SU-DHL-6 (cell line): ENCODE results near the gene TCF12.
A peak's percentile ranks its signal among the peaks of the same experiment; 100 is the strongest.

Source experiments
- H2AFZ ChIP-seq: fragments of 200-600 bp; sonication (generic); 2 replicates; pipeline ENCODE4 v1.6.1; 2014; ENCODE audit warnings: low read depth, mild to moderate bottlenecking, moderate library complexity, mixed read lengths, antibody characterized with exemption, low read length; ENCODE audit not compliant: severe bottlenecking
- H3F3A ChIP-seq: fragments of 200-600 bp; shearing (Covaris generic); 2 replicates; pipeline ENCODE4 v1.6.0; 2016; ENCODE audit warnings: antibody characterized with exemption, mild to moderate bottlenecking; ENCODE audit not compliant: insufficient read depth
- H3K27ac ChIP-seq: fragments of 200-600 bp; sonication (generic); 2 replicates; pipeline ENCODE4 v1.5.1; 2016; ENCODE audit warnings: low read depth, mild to moderate bottlenecking, low read length, moderate library complexity, mixed read lengths
- H3K27me3 ChIP-seq: fragments of 200-600 bp; sonication (generic), shearing (Covaris generic); 2 replicates; pipeline ENCODE4 v1.6.0; 2014; ENCODE audit warnings: mild to moderate bottlenecking, low read length
- H3K36me3 ChIP-seq: fragments of 200-600 bp; sonication (generic); 2 replicates; pipeline ENCODE4 v1.6.1; 2014; ENCODE audit warnings: mild to moderate bottlenecking, low read length, mixed read lengths
- H3K4me2 ChIP-seq: fragments of 300-600, 200-600 bp; shearing (Covaris generic), sonication (generic); 2 replicates; pipeline ENCODE4 v1.6.0; 2014; ENCODE audit warnings: low read length, low read depth, mild to moderate bottlenecking; ENCODE audit not compliant: poor library complexity, severe bottlenecking
- H3K4me3 ChIP-seq: fragments of 200-600 bp; sonication (generic); 2 replicates; pipeline ENCODE4 v1.5.1; 2014; ENCODE audit warnings: antibody characterized with exemption, low read length, mild to moderate bottlenecking, mixed read lengths; ENCODE audit not compliant: insufficient read depth, poor library complexity, severe bottlenecking
- H3K79me2 ChIP-seq: fragments of 200-600 bp; sonication (generic); 2 replicates; pipeline ENCODE4 v1.6.1; 2014; ENCODE audit warnings: mild to moderate bottlenecking, low read length, moderate library complexity; ENCODE audit not compliant: insufficient read depth
- H3K9ac ChIP-seq: fragments of 200-600 bp; sonication (generic); 2 replicates; pipeline ENCODE4 v1.7.0; 2014; ENCODE audit warnings: mild to moderate bottlenecking, low read length
- H3K9me2 ChIP-seq: fragments of 200-600 bp; sonication (generic); replicated peaks from 2 replicates; pipeline ENCODE4 v1.6.1; 2014; ENCODE audit warnings: low read length; ENCODE audit not compliant: insufficient read depth
- H3K9me3 ChIP-seq: fragments of 200-600 bp; sonication (generic); 2 replicates; pipeline ENCODE4 v1.6.1; 2014; ENCODE audit warnings: low read length, mixed read lengths; ENCODE audit not compliant: insufficient read depth
- H4K20me1 ChIP-seq: fragments of 200-600 bp; sonication (generic); 2 replicates; pipeline ENCODE4 v1.6.1; 2014; ENCODE audit warnings: low read depth, mild to moderate bottlenecking, antibody characterized with exemption, low read length, moderate library complexity, mixed read lengths
- CTCF ChIP-seq: fragments of 200-600 bp; sonication (generic); IDR thresholded peaks from one replicate; pipeline ENCODE4 v1.5.1; 2017; ENCODE audit warnings: antibody characterized with exemption, mild to moderate bottlenecking, low read length, moderate library complexity; ENCODE audit not compliant: insufficient read depth, poor library complexity, severe bottlenecking
- EZH2phosphoT487 ChIP-seq: fragments of 200-600 bp; sonication (generic), shearing (Covaris generic); conservative IDR thresholded peaks from 2 replicates; pipeline ENCODE4 v1.6.1; 2018; ENCODE audit warnings: mild to moderate bottlenecking, antibody characterized with exemption, low read length, moderate library complexity, mixed read lengths

The TCF12 gene

GRCh38 chr15:57305009-57305408 is 386.6 kb downstream of the TCF12 start:
- no peak overlapping the region; the same call in 1 of the 2 replicates for H3K27ac ChIP-seq
- H3K9me2 ChIP-seq = no peaks in the 10 kb centered on the region
- H4K20me1 ChIP-seq = no peaks in the 10 kb centered on the region
- TF ChIP-seq CTCF (no peak), EZH2phosphoT487 (no peak)
- no peak overlapping the region for H2AFZ ChIP-seq
- peaks cover 48% of the 10 kb centered on the region for H3K79me2 ChIP-seq
- H3K4me3 ChIP-seq = no peak overlapping the region
- H3K4me2 ChIP-seq = no peak overlapping the region
- no peaks in the 10 kb centered on the region for H3K27me3 ChIP-seq
- H3K36me3 ChIP-seq = no peaks in the 10 kb centered on the region
- no peaks in the 10 kb centered on the region for H3K9me3 ChIP-seq
- no peak overlapping the region for H3K9ac ChIP-seq
- 0 out of 2 replicates have a peak, but pooled peaks cover 3% of the 10 kb centered on the region for H3F3A ChIP-seq

- Histone ChIP-seq H3F3A (0 out of 2 replicates have a peak, but pooled peaks cover 3% of the 10 kb centered on the region), H3K4me2 (peak overlapping the region; percentile 77), H3K79me2 (peaks cover 38% of the 10 kb centered on the region), H2AFZ (peak overlapping the region; percentile 93), H4K20me1 (no peaks in the 10 kb centered on the region), H3K9ac (peak overlapping the region; percentile 58), H3K9me3 (no peaks in the 10 kb centered on the region), H3K9me2 (no peaks in the 10 kb centered on the region), H3K36me3 (no peaks in the 10 kb centered on the region), H3K4me3 (peak overlapping the region; percentile 51), H3K27ac (no peak overlapping the region), H3K27me3 (no peaks in the 10 kb centered on the region)
- TF ChIP-seq CTCF = peak; percentile 91
- no peak for TF ChIP-seq EZH2phosphoT487
Measured at GRCh38 chr15:57306161-57306943, 387.9 kb downstream of the TCF12 start.

GRCh38 chr15:57306944-57307411 is 388.5 kb downstream of the TCF12 start:
- Histone ChIP-seq H2AFZ (peak overlapping the region; percentile 93), H3K27ac (no peak overlapping the region), H3K36me3 (no peaks in the 10 kb centered on the region), H3K9ac (peak overlapping the region; percentile 58), H3K27me3 (no peaks in the 10 kb centered on the region), H3K9me3 (no peaks in the 10 kb centered on the region), H4K20me1 (no peaks in the 10 kb centered on the region), H3K79me2 (peaks cover 32% of the 10 kb centered on the region), H3K9me2 (no peaks in the 10 kb centered on the region), H3F3A (0 out of 2 replicates have a peak, but pooled peaks cover 3% of the 10 kb centered on the region), H3K4me3 (peak overlapping the region; percentile 51), H3K4me2 (peak overlapping the region; percentile 77)
- no peak for TF ChIP-seq CTCF
- TF ChIP-seq EZH2phosphoT487 = no peak
